IMR-90 (cell line): ENCODE results near the gene RUFY1. TPM values are rescaled to one million over a fixed set of nuclear protein-coding genes. Genes with fewer than 3 reads are reported as not detected.

Experiments
- ATAC-seq: fragments of 200-7000 bp; cut with Tn5 transposase; 2 replicates; pipeline ENCODE4 v1.9.1; 2020; ENCODE audit warnings: low read depth, mild to moderate bottlenecking, moderate library complexity
- BruUV-seq: library from RNA; stranded (reverse); fragments of 400-500 nt; replicated peaks from 2 replicates; lab custom pipeline; 2021; lab: Mats Ljungman, UMichigan
- CTCF ChIA-PET: fragments of 300-600 bp; formaldehyde crosslinking; extraction: SDS; loops from one replicate; lab custom pipeline; 2021; ENCODE audit warnings: antibody characterized with exemption; lab: Yijun Ruan, JAX
- POLR2A ChIA-PET: fragments of 300-600 bp; sonication (Branson Sonifier 250); formaldehyde crosslinking; loops from one replicate; lab custom pipeline; 2022; ENCODE audit warnings: antibody characterized with exemption; ENCODE audit not compliant: unreplicated experiment; lab: Charles Lee
- DNase-seq: peaks from one replicate; pipeline ENCODE4 v3.0.0; 2013
- H2AFZ ChIP-seq: replicated peaks from 2 replicates; pipeline ENCODE3; 2013; ENCODE audit warnings: low read length, mild to moderate bottlenecking; ENCODE audit not compliant: poor library complexity
- H2AK5ac ChIP-seq: 2 replicates; pipeline ENCODE4 v1.6.1; 2013; ENCODE audit warnings: low read depth, low read length, inconsistent platforms
- H2AK9ac ChIP-seq: replicated peaks from 2 replicates; pipeline ENCODE3; 2013; ENCODE audit warnings: mild to moderate bottlenecking, low read depth, low read length, moderate library complexity; ENCODE audit not compliant: poor library complexity
- H2BK120ac ChIP-seq: 2 replicates; pipeline ENCODE4 v1.6.1; 2013; ENCODE audit warnings: low read depth, low read length, inconsistent platforms
- H2BK15ac ChIP-seq: 3 replicates; pipeline ENCODE4 v1.6.1; 2013; ENCODE audit warnings: low read depth, low read length, inconsistent platforms
- H2BK20ac ChIP-seq: 2 replicates; pipeline ENCODE4 v1.6.1; 2013; ENCODE audit warnings: low read depth, mild to moderate bottlenecking, inconsistent platforms, low read length, moderate library complexity
- H2BK5ac ChIP-seq: 2 replicates; pipeline ENCODE4 v1.6.1; 2013; ENCODE audit warnings: mild to moderate bottlenecking, low read depth, low read length, inconsistent platforms; ENCODE audit not compliant: poor library complexity, severe bottlenecking
- H3K14ac ChIP-seq: replicated peaks from 2 replicates; pipeline ENCODE4 v1.6.1; 2013; ENCODE audit warnings: low read depth, low read length, inconsistent platforms
- H3K18ac ChIP-seq: 2 replicates; pipeline ENCODE4 v1.6.1; 2013; ENCODE audit warnings: low read depth, low read length, control low read depth
- H3K23ac ChIP-seq: 2 replicates; pipeline ENCODE4 v1.6.1; 2013; ENCODE audit warnings: low read depth, low read length, inconsistent platforms
- H3K27ac ChIP-seq: 2 replicates; pipeline ENCODE4 v1.5.1; 2013; ENCODE audit warnings: mild to moderate bottlenecking, control low read depth, low read length; ENCODE audit not compliant: insufficient read depth
- H3K27me3 ChIP-seq: 2 replicates; pipeline ENCODE4 v1.6.1; 2013; ENCODE audit warnings: low read length; ENCODE audit not compliant: control insufficient read depth, insufficient read depth
- H3K36me3 ChIP-seq: 2 replicates; pipeline ENCODE4 v1.6.1; 2013; ENCODE audit warnings: low read length, mixed read lengths; ENCODE audit not compliant: control insufficient read depth, insufficient read depth
- H3K4ac ChIP-seq: 2 replicates; pipeline ENCODE4 v1.6.1; 2013; ENCODE audit warnings: low read depth, low read length, inconsistent platforms
- H3K4me1 ChIP-seq: 2 replicates; pipeline ENCODE4 v1.6.1; 2013; ENCODE audit warnings: low read length, mixed read lengths; ENCODE audit not compliant: control insufficient read depth, insufficient read depth
- H3K4me2 ChIP-seq: 2 replicates; pipeline ENCODE4 v1.6.1; 2013; ENCODE audit warnings: low read depth, mild to moderate bottlenecking, control low read depth, low read length, moderate library complexity
- H3K4me3 ChIP-seq: 2 replicates; pipeline ENCODE4 v1.5.1; 2013; ENCODE audit warnings: low read depth, mild to moderate bottlenecking, control low read depth, low read length, moderate library complexity; ENCODE audit not compliant: insufficient read depth
- H3K56ac ChIP-seq: 2 replicates; pipeline ENCODE4 v1.6.1; 2013; ENCODE audit warnings: low read length, inconsistent platforms; ENCODE audit not compliant: insufficient read depth; ENCODE audit errors: extremely low read depth
- H3K79me1 ChIP-seq, 2 experiments: 2 replicates each; pipeline ENCODE4 v1.6.1; 2013; ENCODE audit warnings: low read length in 2 of 2, inconsistent platforms in 1 of 2, low read depth in 1 of 2
- H3K9ac ChIP-seq: 2 replicates; pipeline ENCODE4 v1.6.1; 2013; ENCODE audit warnings: low read depth, low read length, control low read depth
- H3K9me1 ChIP-seq: 2 replicates; pipeline ENCODE4 v1.6.1; 2013; ENCODE audit warnings: low read length, inconsistent platforms; ENCODE audit not compliant: insufficient read depth
- H3K9me3 ChIP-seq: 2 replicates; pipeline ENCODE4 v1.6.1; 2013; ENCODE audit warnings: low read length; ENCODE audit not compliant: control insufficient read depth, insufficient read depth
- H4K20me1 ChIP-seq: 2 replicates; pipeline ENCODE4 v1.6.1; 2013; ENCODE audit warnings: low read length, inconsistent platforms; ENCODE audit not compliant: insufficient read depth
- H4K5ac ChIP-seq: 2 replicates; pipeline ENCODE4 v1.6.1; 2013; ENCODE audit warnings: mild to moderate bottlenecking, low read depth, low read length, control low read depth
- H4K8ac ChIP-seq, 2 experiments: 2 replicates each; pipeline ENCODE4 v1.6.1; 2013; ENCODE audit warnings: low read depth in 2 of 2, low read length in 2 of 2, control low read depth in 1 of 2, inconsistent platforms in 1 of 2
- H4K91ac ChIP-seq: 2 replicates; pipeline ENCODE4 v1.6.1; 2013; ENCODE audit warnings: low read depth, low read length, inconsistent platforms; ENCODE audit not compliant: insufficient read depth
- FOS ChIP-seq: fragments of 150-350 bp; IDR thresholded peaks from 2 replicates; pipeline ENCODE4 v1.6.1; 2016; ENCODE audit warnings: low read depth, low read length
- RFX5 ChIP-seq: IDR thresholded peaks from 2 replicates; pipeline ENCODE4 v1.8.0; 2012; ENCODE audit warnings: low read depth, mild to moderate bottlenecking, low read length, moderate library complexity
- WGBS, 2 experiments: methylation state at CpG; one replicate each; pipeline versions ENCODE4 v1.1.5 to v1.1.7; 2013; ENCODE audit warnings: missing lambda C conversion rate in 2 of 2; ENCODE audit not compliant: insufficient read length in 1 of 2; ENCODE audit errors: extremely low coverage in 2 of 2; 5-methylcytosine and 5-hydroxymethylcytosine counted together
- dilution Hi-C: fragments of 300-500 bp; cut with HindIII; formaldehyde crosslinking; loops from one replicate; pipeline ENCODE4 v1.14.3; 2018; ENCODE audit warnings: low sequenced_read_pairs; ENCODE audit not compliant: unreplicated experiment
- in situ Hi-C: fragments of 300-500 bp; cut with MboI; formaldehyde crosslinking; loops from 3 replicates; pipeline ENCODE4 v1.14.3; 2019; ENCODE audit warnings: low sequenced_read_pairs, inconsistent platforms, mixed read lengths
- intact Hi-C: fragments of 100-400 bp; cut with micrococcal nuclease; formaldehyde crosslinking; loops from 2 replicates; pipeline ENCODE4 v1.10.0; 2022
- polyA plus RNA-seq, 3 experiments: library from polyadenylated mRNA; depleted of rRNA; stranded (reverse); fragments of >200 nt; gene quantifications; 2 replicates each; pipeline ENCODE4 v1.2.3, GENCODE V29; 2012; ENCODE audit warnings: low replicate concordance in 1 of 3
- total RNA-seq: library from RNA; depleted of rRNA; stranded (reverse); fragments of >200 nt; gene quantifications from 2 replicates; pipeline ENCODE4 v1.2.3, GENCODE V29; 2012

RUFY1 gene
- total and polyA plus RNA-seq, 2 of the 4 experiments (the other 2 are of a cell fraction): 19.5 to 21.8 TPM

GRCh38 chr5:179595916-179596315 is 45.6 kb downstream of the RUFY1 start:
- H3K56ac ChIP-seq: no peak overlapping the region; the same call in 1 of the 2 replicates
- no peaks in the 10 kb centered on the region; the same call in 1 of the 2 replicates for H3K4me1 ChIP-seq
- H4K20me1 ChIP-seq: peaks cover 3% of the 10 kb centered on the region
- no TSS peak for BruUV-seq
- no peak overlapping the region for H4K5ac ChIP-seq
- H2BK120ac ChIP-seq: no peak overlapping the region
- TF ChIP-seq RFX5 (no peak), FOS (peak; percentile 47; the same call in 1 of the 2 replicates)
- no peak overlapping the region for H3K4me3 ChIP-seq
- H3K23ac ChIP-seq: no peak overlapping the region
- no peak overlapping the region for H2BK20ac ChIP-seq
- H3K79me1 ChIP-seq: peaks cover 0 to 5% of the 10 kb centered on the region in 2 experiments; a peak in 1 of 4 replicates
- H3K27ac ChIP-seq: no peak overlapping the region
- no peak overlapping the region for H3K4ac ChIP-seq
- H3K9me1 ChIP-seq: no peaks in the 10 kb centered on the region; the same call in 1 of the 2 replicates
- peaks cover 64% of the 10 kb centered on the region for H3K36me3 ChIP-seq
- H3K27me3 ChIP-seq: no peaks in the 10 kb centered on the region
- H3K9ac ChIP-seq: no peak overlapping the region
- WGBS, 2 experiments: no CpG with 5 or more reads among the region's 6 CpGs
- H2BK15ac ChIP-seq: no peak overlapping the region
- H3K14ac ChIP-seq: no peak overlapping the region
- in situ Hi-C loops: no loop called here
- ChIA-PET POLR2A (no interaction called here), CTCF (interaction anchor here (1.5 kb wide), 1 partner anchor 72 kb away, joined by 5 read pairs; no protein-coding TSS in a partner anchor)
- H2AK9ac ChIP-seq: no peak overlapping the region
- peak; percentile 89 for ATAC-seq
- peak; percentile 88 for DNase-seq
- dilution Hi-C loops: no loop called here
- H2AK5ac ChIP-seq: no peak overlapping the region
- no peak overlapping the region for H2BK5ac ChIP-seq
- intact Hi-C loops: no loop called here
- H2AFZ ChIP-seq: no peak overlapping the region
- no peak overlapping the region for H3K18ac ChIP-seq
- no peak overlapping the region; the same call in 1 of the 2 replicates for H3K4me2 ChIP-seq
- no peaks in the 10 kb centered on the region for H3K9me3 ChIP-seq
- H4K8ac ChIP-seq: no peak overlapping the region
- H4K91ac ChIP-seq: no peak overlapping the region
